ENCODE measurements around the gene DNMT3B. TPM values are rescaled to one million over a fixed set of nuclear protein-coding genes. Genes with fewer than 3 reads are reported as not detected.

Gene DNMT3B
- total and polyA plus RNA-seq, 2 experiments from 2014 or later = 711 to 2,222 TPM

GRCh38 chr20:32752458-32753250 is 9.5 kb upstream of the DNMT3B start:
- Mint-ChIP-seq H3K27ac (peak overlapping the region; percentile 91), H3K4me3 (peak overlapping the region; percentile 7; the same call in 1 of the 3 replicates), H3K9me3 (no peaks in the 10 kb centered on the region), H3K36me3 (ENCODE audit: low read depth) (no peaks in the 10 kb centered on the region), H3K4me1 (peaks cover 64% of the 10 kb centered on the region), H3K27me3 (ENCODE audit: insufficient read depth, low read depth, poor library complexity) (peaks cover 12% of the 10 kb centered on the region)
- H3K27me3 ChIP-seq (ENCODE audit: insufficient read depth) = no peaks in the 10 kb centered on the region
- H3K4me3 ChIP-seq = peak overlapping the region; percentile 29
- H3K4me1 ChIP-seq (ENCODE audit: insufficient read depth) = peaks cover 82% of the 10 kb centered on the region
- H3K27ac ChIP-seq (ENCODE audit: low read depth) = peak overlapping the region; percentile 95
- TF ChIP-seq POLR2AphosphoS5 (IDR thresholded peaks at IDR 0.05; ENCODE audit: low read depth) (no peak), STAT1 (IDR thresholded peaks at IDR 0.05; ENCODE audit: unreplicated experiment) (no peak), EZH2 (IDR thresholded peaks at IDR 0.05; ENCODE audit: low read depth, unreplicated experiment) (no peak), REST (IDR thresholded peaks at IDR 0.05; ENCODE audit: unreplicated experiment) (no peak), NANOG (IDR thresholded peaks at IDR 0.05; ENCODE audit: borderline replicate concordance) (no peak), JUNB (IDR thresholded peaks at IDR 0.05; ENCODE audit: unreplicated experiment) (no peak)
- H3F3A ChIP-seq (replicated peaks; ENCODE audit: low read depth) = peaks cover 15% of the 10 kb centered on the region
- H2AFZ ChIP-seq = no peak overlapping the region
- no peaks in the 10 kb centered on the region for H3K36me3 ChIP-seq (ENCODE audit: insufficient read depth)
- peak overlapping the region; percentile 40 for H3K4me2 ChIP-seq
- DNase-seq (ENCODE audit: low spot score) (no peak), ATAC-seq (no peak)
- H3K9me2 ChIP-seq (ENCODE audit: insufficient read depth) = no peaks in the 10 kb centered on the region
- H3K79me2 ChIP-seq (replicated peaks; ENCODE audit: insufficient read depth) = peaks cover 35% of the 10 kb centered on the region
- no peaks in the 10 kb centered on the region for H4K20me1 ChIP-seq (replicated peaks; ENCODE audit: insufficient read depth)

GRCh38 chr20:32753731-32754130 is 8.5 kb upstream of the DNMT3B start:
- Mint-ChIP-seq H3K36me3 (ENCODE audit: low read depth) (no peaks in the 10 kb centered on the region), H3K4me1 (peaks cover 61% of the 10 kb centered on the region), H3K27me3 (ENCODE audit: insufficient read depth, low read depth, poor library complexity) (peaks cover 9% of the 10 kb centered on the region), H3K4me3 (no peak overlapping the region), H3K27ac (peak overlapping the region; percentile 73; the same call in 1 of the 2 replicates), H3K9me3 (no peaks in the 10 kb centered on the region)
- H3K27ac ChIP-seq (ENCODE audit: low read depth) = no peak overlapping the region
- H3K4me1 ChIP-seq (ENCODE audit: insufficient read depth) = peaks cover 79% of the 10 kb centered on the region
- no peaks in the 10 kb centered on the region for H3K27me3 ChIP-seq (ENCODE audit: insufficient read depth)
- no peak overlapping the region for H3K4me2 ChIP-seq
- H3K4me3 ChIP-seq = no peak overlapping the region
- no peaks in the 10 kb centered on the region for H3K9me2 ChIP-seq (ENCODE audit: insufficient read depth)
- no peak for ATAC-seq
- H2AFZ ChIP-seq = no peak overlapping the region
- peaks cover 15% of the 10 kb centered on the region for H3F3A ChIP-seq (replicated peaks; ENCODE audit: low read depth)
- H3K36me3 ChIP-seq (ENCODE audit: insufficient read depth) = no peaks in the 10 kb centered on the region
- H4K20me1 ChIP-seq (replicated peaks; ENCODE audit: insufficient read depth) = no peaks in the 10 kb centered on the region
- H3K79me2 ChIP-seq (replicated peaks; ENCODE audit: insufficient read depth) = peaks cover 39% of the 10 kb centered on the region
- DNase-seq (ENCODE audit: low spot score) = no peak
- TF ChIP-seq STAT1 (IDR thresholded peaks at IDR 0.05; ENCODE audit: unreplicated experiment) (no peak), ZNF331 (CRISPR knock-in tag; IDR thresholded peaks at IDR 0.05; ENCODE audit: low read depth) (no peak), NANOG (IDR thresholded peaks at IDR 0.05; ENCODE audit: borderline replicate concordance) (no peak), REST (IDR thresholded peaks at IDR 0.05; ENCODE audit: unreplicated experiment) (no peak), JUNB (IDR thresholded peaks at IDR 0.05; ENCODE audit: unreplicated experiment) (no peak), EZH2 (IDR thresholded peaks at IDR 0.05; ENCODE audit: low read depth, unreplicated experiment) (no peak)
- TF ChIP-seq, protein P1, sequence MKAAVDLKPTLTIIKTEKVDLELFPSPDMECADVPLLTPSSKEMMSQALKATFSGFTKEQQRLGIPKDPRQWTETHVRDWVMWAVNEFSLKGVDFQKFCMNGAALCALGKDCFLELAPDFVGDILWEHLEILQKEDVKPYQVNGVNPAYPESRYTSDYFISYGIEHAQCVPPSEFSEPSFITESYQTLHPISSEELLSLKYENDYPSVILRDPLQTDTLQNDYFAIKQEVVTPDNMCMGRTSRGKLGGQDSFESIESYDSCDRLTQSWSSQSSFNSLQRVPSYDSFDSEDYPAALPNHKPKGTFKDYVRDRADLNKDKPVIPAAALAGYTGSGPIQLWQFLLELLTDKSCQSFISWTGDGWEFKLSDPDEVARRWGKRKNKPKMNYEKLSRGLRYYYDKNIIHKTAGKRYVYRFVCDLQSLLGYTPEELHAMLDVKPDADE (IDR thresholded peaks at IDR 0.05) = no peak

Data from GM23338 (cell line).